Activated naive CD8-positive, alpha-beta T cell (primary cell): ENCODE data around the gene CCDC70.

Experiments used
- H3K27ac Mint-ChIP-seq: one replicate; pipeline ENCODE4 v1.8.0; 2021; ENCODE audit warnings: mixed read lengths
- H3K27me3 Mint-ChIP-seq: one replicate; pipeline ENCODE4 v1.8.0; 2021; ENCODE audit warnings: mixed read lengths
- H3K36me3 Mint-ChIP-seq: one replicate; pipeline ENCODE4 v1.8.0; 2021; ENCODE audit warnings: mixed read lengths
- H3K4me1 Mint-ChIP-seq: one replicate; pipeline ENCODE4 v1.8.0; 2021; ENCODE audit warnings: low read depth, mixed read lengths
- H3K4me3 Mint-ChIP-seq: one replicate; pipeline ENCODE4 v1.8.0; 2021; ENCODE audit warnings: mild to moderate bottlenecking, mixed read lengths
- H3K9me3 Mint-ChIP-seq: one replicate; pipeline ENCODE4 v1.8.0; 2021; ENCODE audit warnings: low read depth, mixed read lengths

Gene CCDC70

DNA sequence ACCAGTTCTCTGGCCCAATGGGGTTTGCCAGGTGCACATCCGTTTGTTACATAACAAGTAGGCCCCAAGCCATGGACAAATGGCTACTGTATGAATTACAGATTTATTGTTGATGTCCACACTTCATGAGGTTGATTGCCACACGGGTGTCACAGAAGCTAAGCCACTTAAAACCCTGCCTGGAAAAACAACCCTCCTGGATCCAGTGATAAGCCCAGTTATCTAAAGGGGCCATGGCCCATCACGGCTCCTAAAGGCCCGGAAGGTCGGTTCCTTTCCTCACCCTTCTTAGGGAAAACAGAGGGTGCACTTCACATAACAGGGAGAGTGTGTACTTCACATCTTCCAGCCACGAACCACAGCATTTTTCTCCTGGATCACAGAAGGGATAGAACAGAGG lies 20.9 kb upstream of the CCDC70 start:
- Mint-ChIP-seq H3K4me3 (no peak overlapping the region), H3K27me3 (peaks cover 2% of the 10 kb centered on the region), H3K4me1 (peaks cover 13% of the 10 kb centered on the region), H3K27ac (no peak overlapping the region), H3K9me3 (no peaks in the 10 kb centered on the region), H3K36me3 (no peaks in the 10 kb centered on the region)

DNA sequence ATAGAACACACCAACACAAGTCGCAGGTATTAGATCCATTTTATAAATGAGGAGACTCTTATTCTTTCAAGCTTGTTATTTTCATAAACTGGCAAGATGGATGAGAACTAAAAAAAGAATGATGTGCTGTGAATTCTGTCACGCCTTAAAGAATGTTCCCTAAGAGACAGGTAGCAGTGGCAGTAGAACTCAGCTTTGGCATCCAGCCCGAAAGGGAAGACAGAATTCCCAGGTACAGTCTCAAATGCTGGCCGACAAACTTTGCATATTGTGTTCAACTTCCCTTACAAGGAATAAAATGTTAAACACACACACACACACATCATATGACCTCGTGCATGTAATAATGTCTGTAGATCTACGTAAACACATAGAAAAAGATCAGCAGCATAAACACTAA lies 20.0 kb upstream of the CCDC70 start:
- H3K4me3 Mint-ChIP-seq, result no peak overlapping the region
- peaks cover 2% of the 10 kb centered on the region for H3K27me3 Mint-ChIP-seq
- no peak overlapping the region for H3K27ac Mint-ChIP-seq
- H3K9me3 Mint-ChIP-seq, result no peaks in the 10 kb centered on the region
- H3K4me1 Mint-ChIP-seq, result peaks cover 11% of the 10 kb centered on the region
- no peaks in the 10 kb centered on the region for H3K36me3 Mint-ChIP-seq

DNA sequence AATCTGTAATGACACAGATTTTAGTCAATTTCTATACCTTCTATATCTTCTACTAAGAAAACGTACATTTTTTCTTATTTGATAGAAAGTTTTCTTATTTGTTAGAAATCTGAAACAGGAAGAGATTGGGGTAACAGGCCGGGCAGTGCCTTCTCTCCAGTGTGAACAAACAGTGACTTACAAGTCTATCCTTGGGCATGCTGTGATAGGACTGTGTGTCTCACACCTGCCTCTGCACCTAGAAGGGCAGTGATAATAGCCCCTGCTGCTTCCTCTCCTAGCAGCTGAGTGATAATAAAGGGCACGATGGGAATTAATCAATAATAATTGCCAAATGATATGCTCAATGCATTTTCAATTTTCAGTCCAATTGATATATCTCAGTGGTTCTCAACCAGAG lies 18.2 kb upstream of the CCDC70 start:
- peaks cover 2% of the 10 kb centered on the region for H3K27me3 Mint-ChIP-seq
- H3K9me3 Mint-ChIP-seq, result no peaks in the 10 kb centered on the region
- H3K4me3 Mint-ChIP-seq, result no peak overlapping the region
- H3K4me1 Mint-ChIP-seq, result peaks cover 7% of the 10 kb centered on the region
- no peaks in the 10 kb centered on the region for H3K36me3 Mint-ChIP-seq
- H3K27ac Mint-ChIP-seq, result no peak overlapping the region

DNA sequence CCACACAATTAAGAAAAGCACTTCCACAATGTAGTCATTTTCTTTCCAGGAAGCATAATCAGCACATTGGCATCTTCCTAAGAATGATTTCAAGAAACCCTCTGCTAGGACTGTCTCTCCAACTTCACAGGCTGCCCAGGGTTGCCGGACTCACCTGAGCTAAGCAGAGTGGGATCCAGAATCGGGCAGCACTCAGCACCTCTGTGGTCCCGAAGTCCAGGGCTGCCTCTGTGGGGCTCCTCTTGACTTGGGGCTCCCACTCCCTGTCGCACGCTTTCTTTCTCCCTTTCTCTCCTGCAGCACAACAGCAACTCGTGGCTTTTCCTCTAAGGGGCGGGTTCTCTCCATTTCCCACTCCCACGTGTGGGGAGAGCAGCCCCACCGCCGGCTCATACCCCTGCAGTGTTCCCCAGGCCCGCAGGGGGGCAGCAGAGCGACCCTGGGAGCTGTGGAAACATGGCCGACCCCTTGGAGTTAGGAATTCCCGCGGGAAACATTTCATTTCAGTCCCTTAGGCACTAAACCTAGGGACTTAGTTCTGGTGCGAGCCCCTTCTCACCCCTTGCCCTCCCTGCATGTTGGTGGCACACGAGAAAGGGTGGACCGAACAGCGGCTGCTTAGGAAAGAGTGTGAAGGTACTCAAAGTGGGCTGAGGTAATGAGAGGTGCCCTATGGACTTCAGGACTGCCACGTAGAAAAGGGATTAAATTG lies 16.8 kb upstream of the CCDC70 start, which contains the start of gene TMEM272:
Gene TMEM272 (minus strand): TSS at position 316 of the 712 bp plus-strand sequence. CDS start 6,647 bp downstream, outside the sequence.
- Mint-ChIP-seq H3K27me3 (peaks cover 1% of the 10 kb centered on the region), H3K4me1 (peaks cover 7% of the 10 kb centered on the region), H3K27ac (peak within 1 kb of the TSS; percentile 43), H3K36me3 (no peaks in the 10 kb centered on the region), H3K4me3 (peak within 1 kb of the TSS; percentile 68), H3K9me3 (no peaks in the 10 kb centered on the region)

DNA sequence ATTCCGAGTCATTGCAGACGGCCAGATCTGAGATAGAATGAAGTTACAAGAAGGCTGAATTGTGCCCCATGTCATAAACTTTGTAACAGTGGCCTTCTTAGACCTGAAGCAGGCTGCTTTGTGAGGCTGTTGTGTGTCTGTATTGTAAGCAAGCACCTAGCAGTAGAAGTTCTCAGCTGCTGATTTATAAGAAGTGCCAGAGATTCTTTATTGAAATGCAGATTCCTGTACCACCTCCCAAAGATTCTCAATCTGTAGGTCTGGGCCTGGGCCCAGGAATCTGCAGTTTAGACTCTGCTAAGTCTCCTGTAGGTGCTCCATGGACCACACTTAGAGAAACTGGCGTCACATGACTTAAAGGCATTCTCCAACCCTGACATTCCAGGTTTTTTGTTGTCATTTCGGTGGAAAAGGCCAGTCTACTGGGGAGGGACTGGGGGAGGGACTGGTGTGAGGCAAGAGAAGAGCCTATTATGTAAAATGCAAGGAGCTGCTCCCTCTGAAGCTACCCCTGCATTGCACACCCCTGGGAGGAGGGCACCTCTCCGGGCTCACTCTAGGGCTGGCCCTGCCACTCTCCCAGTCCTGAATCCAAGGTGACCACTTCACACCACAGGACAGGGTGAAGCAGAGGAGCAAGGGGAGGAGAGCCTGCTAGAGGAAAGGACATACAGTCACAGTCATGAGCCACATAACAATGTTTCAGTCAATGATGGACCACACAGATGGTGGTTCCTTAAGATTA lies 16.0 kb upstream of the CCDC70 start:
- Mint-ChIP-seq H3K36me3 (no peaks in the 10 kb centered on the region), H3K9me3 (no peaks in the 10 kb centered on the region), H3K27me3 (no peaks in the 10 kb centered on the region), H3K4me1 (peaks cover 7% of the 10 kb centered on the region), H3K4me3 (peak overlapping the region; percentile 68), H3K27ac (no peak overlapping the region)

DNA sequence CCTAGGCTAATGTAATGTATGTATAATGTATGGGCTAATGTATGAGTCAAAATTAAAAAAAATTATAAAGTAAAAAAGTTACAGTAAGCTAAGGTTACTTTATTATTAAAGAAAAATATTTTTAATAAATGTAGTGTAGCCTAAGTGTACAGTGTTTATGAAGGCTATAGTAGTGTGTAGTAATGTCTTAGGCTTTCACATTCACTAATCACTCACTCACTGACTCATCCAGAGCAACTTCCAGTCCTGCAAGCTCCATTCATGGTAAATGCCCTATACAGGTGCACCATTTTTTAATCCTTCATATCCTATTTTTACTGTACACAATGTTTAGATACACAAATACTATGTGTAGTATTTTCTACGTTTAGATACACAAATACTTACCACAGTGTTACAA lies 15.0 kb upstream of the CCDC70 start:
- Mint-ChIP-seq H3K4me1 (peaks cover 7% of the 10 kb centered on the region), H3K4me3 (no peak overlapping the region), H3K9me3 (no peaks in the 10 kb centered on the region), H3K27me3 (peaks cover 2% of the 10 kb centered on the region), H3K36me3 (no peaks in the 10 kb centered on the region), H3K27ac (no peak overlapping the region)

DNA sequence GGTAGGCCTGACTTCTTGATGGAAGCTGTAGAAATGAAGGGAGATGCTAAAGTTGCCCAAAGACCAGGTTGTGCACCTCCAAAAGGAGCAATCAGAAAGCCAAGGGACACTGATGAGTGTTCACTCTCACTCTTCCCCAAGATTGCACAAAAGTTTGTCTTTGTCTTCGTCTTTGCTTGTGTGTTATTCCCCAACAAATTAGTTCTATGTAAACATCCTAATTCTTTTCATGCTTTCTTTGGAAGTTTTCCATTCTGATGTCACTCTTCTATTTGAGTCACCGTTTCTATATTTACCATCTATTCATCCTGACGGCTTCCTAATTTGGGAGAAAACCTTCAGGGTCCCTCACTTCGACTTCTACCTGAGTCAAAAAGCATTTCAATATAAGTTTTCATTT lies 13.1 kb upstream of the CCDC70 start:
- Mint-ChIP-seq H3K27me3 (peaks cover 2% of the 10 kb centered on the region), H3K36me3 (no peaks in the 10 kb centered on the region), H3K4me1 (peaks cover 7% of the 10 kb centered on the region), H3K4me3 (no peak overlapping the region), H3K27ac (no peak overlapping the region), H3K9me3 (no peaks in the 10 kb centered on the region)

DNA sequence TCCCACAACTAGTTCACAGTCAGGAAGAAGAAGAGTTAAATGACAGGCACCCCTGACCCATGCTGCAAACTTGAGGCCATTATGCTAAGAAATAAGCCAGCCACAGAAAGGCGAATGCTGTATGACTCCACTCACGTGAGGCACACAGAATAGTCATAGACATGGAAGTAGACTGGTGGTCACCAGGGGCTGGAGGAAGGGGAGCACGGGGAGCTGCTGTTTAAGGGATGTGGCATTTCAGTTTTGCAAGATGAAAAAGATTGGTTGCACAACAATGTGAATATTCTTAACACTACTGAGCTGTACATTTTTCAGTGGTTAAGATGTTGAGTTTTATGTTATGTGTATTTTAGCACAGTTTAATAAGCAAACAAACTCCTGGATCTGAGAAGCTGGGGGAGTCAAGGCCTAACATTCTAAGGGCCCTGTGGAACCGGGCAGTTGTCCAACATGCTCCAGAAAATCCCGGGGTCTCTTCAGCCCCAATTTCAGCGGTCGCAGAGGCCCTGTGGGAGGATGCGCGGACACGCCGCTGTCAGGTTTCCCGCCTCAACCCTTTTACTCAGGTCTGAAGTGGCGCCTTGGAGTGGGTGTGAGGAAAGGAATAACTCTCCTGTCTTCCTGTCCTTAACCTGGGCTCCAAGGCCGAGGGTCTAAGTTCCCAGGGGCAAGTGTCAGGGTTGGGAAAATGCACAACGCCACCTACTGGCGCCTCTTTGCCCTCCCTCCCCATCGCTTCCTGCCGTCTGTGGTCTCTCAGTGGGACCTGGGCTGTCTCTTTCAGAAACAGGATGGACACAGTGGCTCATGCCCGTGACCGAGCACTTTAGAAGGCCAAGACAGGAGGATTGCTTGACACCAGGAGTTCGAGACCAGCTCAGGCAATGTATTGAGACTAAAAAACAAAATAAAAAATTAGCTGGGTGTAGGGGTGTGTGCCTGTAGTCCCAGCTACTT lies 12.3 kb upstream of the CCDC70 start:
- H3K9me3 Mint-ChIP-seq, result no peaks in the 10 kb centered on the region
- H3K4me3 Mint-ChIP-seq, result no peak overlapping the region
- H3K36me3 Mint-ChIP-seq, result no peaks in the 10 kb centered on the region
- H3K27ac Mint-ChIP-seq, result no peak overlapping the region
- H3K27me3 Mint-ChIP-seq, result peaks cover 2% of the 10 kb centered on the region
- H3K4me1 Mint-ChIP-seq, result peaks cover 7% of the 10 kb centered on the region

DNA sequence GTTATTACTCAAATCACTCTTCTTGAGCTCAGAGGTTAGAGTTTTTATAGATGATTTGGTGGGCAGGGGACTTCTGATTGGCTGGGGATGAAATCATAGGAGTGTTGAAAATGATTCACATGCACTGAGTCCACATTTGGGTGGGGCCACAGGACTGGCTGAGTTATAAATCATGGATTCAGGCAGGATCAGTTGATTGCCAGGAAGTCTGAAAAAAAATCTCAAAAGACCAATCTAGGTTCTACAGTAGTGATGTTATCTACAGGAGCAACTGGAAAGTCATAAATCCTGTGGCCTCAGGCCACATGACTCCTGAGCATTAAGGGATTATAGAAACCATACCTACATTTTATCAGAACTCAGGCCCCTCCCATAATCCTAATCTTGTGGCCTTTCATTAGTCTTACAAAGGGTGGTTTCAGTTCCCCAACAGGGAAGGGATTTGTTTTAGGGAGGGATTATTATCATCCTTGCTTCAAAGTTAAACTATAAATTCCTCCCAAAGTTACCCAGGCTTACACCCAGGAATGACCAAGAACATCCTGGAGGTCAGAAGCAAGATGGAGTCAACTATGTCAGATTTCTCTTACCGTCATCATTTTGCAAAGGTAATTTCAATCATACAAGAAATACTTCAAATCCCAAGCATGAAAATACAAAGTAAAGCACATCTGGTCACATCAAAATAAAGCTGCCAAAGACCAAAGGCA lies 5.6 kb upstream of the CCDC70 start:
- H3K27ac Mint-ChIP-seq, result no peak overlapping the region
- peaks cover 3% of the 10 kb centered on the region for H3K4me1 Mint-ChIP-seq
- H3K9me3 Mint-ChIP-seq, result no peaks in the 10 kb centered on the region
- no peaks in the 10 kb centered on the region for H3K36me3 Mint-ChIP-seq
- H3K4me3 Mint-ChIP-seq, result no peak overlapping the region
- H3K27me3 Mint-ChIP-seq, result peaks cover under 1% of the 10 kb centered on the region

DNA sequence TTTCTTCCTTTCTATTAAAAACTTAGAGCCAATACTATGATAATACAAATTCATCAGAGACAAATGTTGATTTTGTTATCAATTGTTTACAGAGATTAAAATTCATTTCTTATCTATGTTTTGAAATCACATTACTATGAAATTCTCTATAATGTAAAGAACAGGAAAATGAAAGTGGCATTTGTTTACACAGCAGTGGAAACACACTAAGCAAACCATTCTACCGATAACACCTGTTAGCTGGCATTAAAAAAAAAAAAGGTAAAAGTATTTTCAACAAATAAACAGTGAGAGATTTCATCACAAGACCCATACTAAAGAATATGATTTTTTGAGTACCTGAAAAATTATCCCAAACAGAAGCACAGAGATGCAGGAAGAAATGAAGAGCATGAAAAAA lies 4.8 kb upstream of the CCDC70 start:
- H3K9me3 Mint-ChIP-seq, result no peaks in the 10 kb centered on the region
- H3K27me3 Mint-ChIP-seq, result no peaks in the 10 kb centered on the region
- H3K4me1 Mint-ChIP-seq, result peaks cover 10% of the 10 kb centered on the region
- H3K27ac Mint-ChIP-seq, result no peak overlapping the region
- no peaks in the 10 kb centered on the region for H3K36me3 Mint-ChIP-seq
- no peak overlapping the region for H3K4me3 Mint-ChIP-seq

DNA sequence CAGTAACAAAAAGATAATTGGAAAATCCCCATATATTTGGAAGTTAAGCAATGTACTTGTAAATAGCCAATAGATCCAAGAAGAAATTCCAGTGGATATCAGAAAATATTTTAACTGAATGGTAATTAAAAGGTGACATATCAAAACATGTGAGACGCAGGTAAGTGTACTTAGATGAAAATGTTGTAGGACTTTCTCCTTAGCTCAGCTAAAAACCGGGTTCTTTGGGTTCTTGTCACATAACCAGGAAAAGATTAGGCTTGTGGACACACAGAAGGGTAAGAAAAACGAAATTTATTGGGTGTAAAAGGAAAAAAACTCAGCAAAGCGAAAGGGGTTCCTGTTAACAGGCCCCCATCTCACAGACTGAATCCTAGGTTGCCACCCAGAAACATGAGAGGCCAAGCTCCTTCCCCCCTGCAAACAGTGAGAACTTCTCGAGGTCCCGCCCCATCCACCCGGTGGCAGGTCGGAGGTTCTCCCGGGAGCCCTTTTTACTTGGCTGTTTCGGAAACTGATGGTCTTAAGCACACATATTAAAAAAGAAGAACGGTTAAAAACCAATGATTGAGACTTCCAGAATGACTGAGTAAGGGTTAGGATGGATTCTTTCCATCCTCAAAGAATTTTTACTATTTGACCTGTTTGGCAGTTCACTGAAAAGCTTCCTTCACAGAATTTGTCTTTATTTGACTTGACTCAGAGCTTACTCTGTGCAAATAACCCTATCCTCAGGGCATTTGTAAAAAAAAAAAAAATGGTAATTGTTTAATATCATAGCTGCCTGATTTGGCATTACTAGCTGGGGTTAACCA lies 3.1 kb upstream of the CCDC70 start:
- no peaks in the 10 kb centered on the region for H3K36me3 Mint-ChIP-seq
- H3K27ac Mint-ChIP-seq, result no peak overlapping the region
- H3K9me3 Mint-ChIP-seq, result no peaks in the 10 kb centered on the region
- H3K27me3 Mint-ChIP-seq, result no peaks in the 10 kb centered on the region
- peaks cover 21% of the 10 kb centered on the region for H3K4me1 Mint-ChIP-seq
- no peak overlapping the region for H3K4me3 Mint-ChIP-seq

DNA sequence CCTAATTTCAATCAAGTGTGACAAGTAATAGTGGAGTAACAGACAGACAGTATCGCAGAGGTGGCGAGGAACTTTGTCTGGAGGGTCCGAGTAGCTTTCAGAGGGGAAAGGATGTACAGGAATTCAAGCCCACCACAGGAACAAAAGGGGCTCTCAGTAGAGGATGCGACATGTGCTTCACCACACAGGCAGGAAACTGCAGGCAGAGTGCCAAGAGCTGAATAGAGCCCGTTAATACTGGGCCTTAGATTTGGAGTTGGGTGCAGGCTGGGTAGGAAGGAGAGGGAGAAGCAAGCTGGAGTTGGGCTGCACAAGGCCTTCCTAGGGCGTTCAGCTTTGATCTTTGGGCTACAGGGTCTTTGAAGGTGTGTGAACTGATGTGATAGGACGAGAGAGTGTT lies 1.2 kb downstream of the CCDC70 start:
- Mint-ChIP-seq H3K4me3 (no peak overlapping the region), H3K27ac (peak overlapping the region; percentile 7), H3K27me3 (peaks cover 2% of the 10 kb centered on the region), H3K4me1 (peaks cover 21% of the 10 kb centered on the region), H3K36me3 (no peaks in the 10 kb centered on the region), H3K9me3 (no peaks in the 10 kb centered on the region)

DNA sequence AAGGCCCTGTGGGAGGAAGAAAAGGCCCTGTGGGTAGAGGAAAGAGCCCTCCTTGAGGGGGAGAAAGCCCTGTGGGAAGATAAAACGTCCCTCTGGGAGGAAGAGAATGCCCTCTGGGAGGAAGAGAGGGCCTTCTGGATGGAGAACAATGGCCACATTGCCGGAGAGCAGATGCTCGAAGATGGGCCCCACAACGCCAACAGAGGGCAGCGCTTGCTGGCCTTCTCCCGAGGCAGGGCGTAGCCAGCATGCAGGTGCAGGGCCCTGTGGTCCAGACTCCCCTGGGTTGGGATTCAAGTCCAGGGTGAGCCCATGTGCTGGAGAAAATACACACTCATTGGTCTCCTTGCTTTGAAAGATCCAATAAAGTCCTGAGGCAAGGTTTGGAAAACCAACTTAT lies 4.1 kb downstream of the CCDC70 start:
- no peak overlapping the region for H3K4me3 Mint-ChIP-seq

DNA sequence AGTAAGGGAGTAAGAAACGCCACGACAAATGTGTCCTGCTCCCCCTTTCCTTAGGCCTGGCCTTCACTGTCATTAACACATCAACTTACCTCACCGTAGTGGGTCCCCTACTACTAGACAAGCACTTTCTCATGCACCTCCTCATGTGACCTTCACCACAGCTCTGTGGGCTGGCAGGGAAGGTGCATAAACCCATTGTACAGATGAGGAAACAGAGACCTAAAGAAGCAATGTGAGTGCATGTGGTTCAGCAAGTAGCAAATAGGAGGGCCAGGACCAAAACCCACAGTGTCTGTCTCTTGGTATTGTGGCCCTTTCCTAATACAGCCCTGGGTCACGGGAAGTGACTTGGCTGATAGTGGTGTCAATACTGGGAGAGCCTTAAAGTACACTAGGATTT lies 5.3 kb downstream of the CCDC70 start:
- Mint-ChIP-seq H3K4me1 (peaks cover 11% of the 10 kb centered on the region), H3K27me3 (peaks cover 4% of the 10 kb centered on the region), H3K27ac (no peak overlapping the region), H3K36me3 (no peaks in the 10 kb centered on the region), H3K9me3 (no peaks in the 10 kb centered on the region), H3K4me3 (no peak overlapping the region)

More for the DNA sequence above, 4.1 kb downstream of the CCDC70 start:
- Mint-ChIP-seq H3K4me1 (peaks cover 21% of the 10 kb centered on the region), H3K9me3 (no peaks in the 10 kb centered on the region), H3K27me3 (peaks cover 4% of the 10 kb centered on the region), H3K27ac (no peak overlapping the region), H3K36me3 (no peaks in the 10 kb centered on the region)
